Islet precursor cell (in vitro differentiated cells): ENCODE measurements around the gene HRAS.
A peak's percentile ranks its signal among the peaks of the same experiment; 100 is the strongest.

Experiments
- DNase-seq: peaks from one replicate; pipeline ENCODE4 v3.0.0-alpha.2; 2018

Gene HRAS

DNA sequence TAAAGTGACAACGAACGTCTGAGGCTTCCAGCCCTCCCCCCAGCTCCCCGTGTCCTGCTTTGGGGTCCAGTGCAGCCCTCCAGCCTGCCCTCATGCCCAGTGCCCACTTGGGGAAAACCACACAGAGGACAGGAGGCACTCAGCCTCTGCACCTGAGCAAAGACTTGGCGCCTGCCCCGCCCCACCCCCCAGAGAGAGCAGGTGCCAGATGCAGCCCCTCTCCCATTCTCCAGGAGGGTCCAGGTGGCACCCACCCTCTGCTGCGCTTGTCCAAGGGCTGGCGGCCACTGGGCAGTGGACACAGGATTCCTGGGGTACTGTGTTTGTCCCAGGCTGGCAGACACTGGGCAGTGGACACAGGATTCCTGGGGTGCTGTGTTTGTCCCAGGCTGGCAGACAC lies 44.0 kb downstream of the HRAS start:
- no peak for DNase-seq

DNA sequence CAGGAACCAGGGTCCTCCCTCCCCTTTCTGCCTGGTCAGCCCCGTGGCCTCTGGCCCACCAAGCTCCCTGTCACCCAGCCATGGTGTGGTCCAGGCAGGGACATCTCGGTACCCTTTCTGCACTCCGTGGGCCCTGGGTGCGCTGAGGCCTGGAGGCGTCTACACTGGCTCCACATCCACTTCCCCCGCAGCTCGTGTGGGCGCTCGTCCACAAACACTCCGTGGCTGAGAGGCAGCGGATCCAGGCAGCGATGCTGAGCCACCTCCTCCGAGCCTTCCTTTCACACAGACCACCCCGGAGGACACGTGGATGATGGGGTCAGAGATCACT lies 44.5 kb downstream of the HRAS start:
- DNase-seq: no peak

DNA sequence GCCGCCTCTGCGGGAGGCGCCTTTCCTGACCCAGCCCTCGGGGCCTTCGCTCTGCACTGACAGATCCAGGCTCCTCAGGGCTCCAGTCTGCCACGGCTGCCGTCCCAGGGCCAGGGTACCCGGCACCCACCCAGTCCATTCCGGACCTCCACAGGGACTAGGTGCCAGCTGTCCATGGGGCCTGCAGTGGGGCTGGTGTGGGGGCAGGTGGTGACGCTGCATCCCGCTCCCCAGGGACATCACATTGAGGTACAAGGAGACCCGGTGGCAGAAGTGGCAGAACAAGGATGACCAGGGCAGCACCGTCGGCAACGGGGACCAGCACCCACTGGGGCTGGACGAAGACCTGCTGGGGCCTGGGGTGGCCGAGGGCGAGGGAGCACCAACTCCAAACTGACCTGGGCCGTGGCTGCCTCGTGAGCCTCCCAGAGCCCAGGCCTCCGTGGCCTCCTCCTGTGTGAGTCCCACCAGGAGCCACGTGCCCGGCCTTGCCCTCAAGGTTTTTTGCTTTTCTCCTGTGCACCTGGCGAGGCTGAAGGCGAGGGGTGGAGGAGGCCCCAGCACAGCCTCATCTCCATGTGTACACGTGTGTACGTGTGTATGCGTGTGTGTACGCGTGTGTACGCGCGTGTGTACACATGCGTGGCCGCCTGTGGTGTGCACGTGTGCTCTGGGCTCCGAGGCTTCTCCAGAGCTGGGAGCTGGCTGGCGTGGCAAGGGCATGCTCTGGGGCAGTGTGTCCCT lies 45.0 kb downstream of the HRAS start:
- peak; percentile 46 for DNase-seq

DNA sequence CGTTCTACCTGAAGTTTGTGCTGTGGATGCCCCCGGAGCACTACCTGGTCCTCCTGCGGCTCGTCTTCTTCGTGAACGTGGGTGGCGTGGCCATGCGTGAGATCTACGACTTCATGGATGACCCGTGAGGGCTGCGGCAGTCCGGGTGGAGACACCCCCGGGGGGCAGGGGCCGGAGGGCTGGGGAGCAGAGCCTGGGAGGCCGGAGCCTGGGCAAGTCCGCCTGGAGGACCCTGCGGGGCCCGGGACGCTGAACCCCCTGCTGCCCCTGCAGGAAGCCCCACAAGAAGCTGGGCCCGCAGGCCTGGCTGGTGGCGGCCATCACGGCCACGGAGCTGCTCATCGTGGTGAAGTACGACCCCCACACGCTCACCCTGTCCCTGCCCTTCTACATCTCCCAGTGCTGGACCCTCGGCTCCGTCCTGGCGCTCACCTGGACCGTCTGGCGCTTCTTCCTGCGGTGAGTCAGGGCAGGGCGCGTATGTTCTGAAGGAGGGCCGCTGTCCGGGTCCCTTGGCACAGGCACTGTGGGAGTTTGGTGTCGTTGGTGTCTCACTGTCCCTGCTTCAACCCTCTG lies 45.7 kb downstream of the HRAS start:
- no peak for DNase-seq

DNA sequence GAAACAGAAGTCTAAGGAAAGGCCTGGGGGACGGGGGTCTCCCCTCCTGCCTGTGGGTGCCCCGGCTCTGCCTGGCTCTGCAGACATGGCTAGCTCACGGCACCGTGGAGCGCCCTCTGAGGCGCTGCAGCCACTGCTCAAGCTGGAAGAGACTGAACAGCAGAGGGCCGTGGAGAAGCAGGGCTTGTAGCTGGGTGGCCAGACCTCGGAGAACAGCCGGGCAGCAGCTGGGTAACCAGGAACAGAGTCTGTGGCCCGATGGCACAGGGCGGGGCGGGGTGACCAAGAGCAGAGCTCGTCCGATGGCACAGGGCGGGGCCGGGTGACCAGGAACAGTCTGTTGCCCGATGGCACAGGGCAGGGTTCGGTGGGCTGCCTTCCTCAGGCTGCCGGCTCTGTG lies 46.4 kb downstream of the HRAS start:
- DNase-seq: peak; percentile 43

DNA sequence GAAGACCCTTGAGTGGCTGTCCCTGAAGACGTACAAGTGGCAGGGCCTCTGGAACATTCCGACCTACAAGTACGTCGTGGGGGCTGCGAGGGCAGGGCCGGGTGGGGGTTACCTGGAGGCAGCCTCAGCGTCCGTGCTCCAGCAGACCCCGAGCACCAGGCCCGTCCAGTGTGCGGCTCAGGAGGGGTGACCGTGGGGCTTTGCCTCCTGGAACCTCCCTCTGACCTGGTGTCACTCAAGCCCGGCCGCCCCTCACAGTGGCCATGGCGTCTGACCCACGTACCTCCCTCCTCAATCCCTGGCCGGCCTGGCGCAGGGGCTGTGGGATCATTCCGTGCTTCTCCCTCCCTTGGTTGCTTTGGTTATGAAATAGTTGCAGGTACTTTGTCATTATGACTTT lies 46.8 kb downstream of the HRAS start:
- no peak for DNase-seq

DNA sequence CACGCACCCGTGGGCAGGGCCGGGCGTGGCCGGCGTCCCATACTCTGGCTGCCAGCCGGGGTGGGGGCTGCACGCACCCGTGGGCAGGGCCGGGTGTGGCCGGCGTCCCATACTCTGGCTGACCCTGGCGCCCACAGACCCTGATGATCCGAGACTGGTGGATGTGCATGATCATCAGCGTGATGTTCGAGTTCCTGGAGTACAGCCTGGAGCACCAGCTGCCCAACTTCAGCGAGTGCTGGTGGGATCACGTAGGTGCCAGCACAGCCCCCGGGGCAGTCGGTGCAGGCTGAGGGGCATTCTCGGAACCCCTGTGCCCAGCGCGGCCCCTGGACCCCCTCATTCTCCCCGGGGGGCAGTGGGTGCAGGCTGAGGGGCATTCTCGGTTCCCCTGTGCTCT lies 47.3 kb downstream of the HRAS start:
- no peak for DNase-seq

DNA sequence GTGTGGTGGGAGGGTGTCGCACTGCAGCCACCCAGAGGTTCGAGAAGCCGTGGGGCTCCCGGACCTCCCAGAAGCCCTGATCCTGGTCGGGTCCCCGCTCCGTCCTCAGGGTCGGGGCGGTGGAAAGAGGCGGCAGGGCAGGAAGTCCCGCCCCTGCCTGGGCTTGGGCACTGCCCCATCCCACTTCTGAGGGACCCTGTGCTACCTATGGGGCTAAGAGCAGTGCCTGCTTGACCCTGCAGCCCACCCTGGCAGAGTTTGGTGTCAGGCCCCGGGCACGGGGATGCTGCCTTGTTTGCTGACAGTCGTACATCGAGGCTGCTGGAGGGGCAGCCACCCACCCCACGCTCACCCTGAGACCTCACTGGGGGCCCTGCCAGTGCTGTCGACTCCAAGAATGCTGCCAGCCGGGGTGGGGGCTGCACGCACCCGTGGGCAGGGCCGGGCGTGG lies 47.8 kb downstream of the HRAS start:
- DNase-seq: no peak

DNA sequence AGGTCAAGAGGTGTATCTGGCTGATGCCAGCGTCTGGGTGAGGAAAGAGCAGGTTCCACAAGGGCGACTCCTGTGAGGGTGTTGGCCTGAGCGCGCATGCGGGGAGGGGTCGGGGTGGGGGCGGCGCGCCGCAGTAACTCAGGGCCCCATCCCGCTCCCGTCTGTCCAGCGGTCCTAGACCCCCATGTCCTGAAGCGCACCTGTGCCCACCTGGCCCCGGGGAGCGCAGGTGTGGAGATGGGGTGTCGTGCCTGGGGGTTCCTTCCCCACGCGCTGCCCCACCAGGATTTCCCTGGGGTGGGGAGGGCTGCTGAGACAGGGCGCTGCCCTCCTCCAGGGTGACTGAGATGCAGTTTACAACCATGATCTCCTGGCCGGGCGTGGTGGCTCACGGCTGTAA lies 49.2 kb downstream of the HRAS start:
- no peak for DNase-seq

DNA sequence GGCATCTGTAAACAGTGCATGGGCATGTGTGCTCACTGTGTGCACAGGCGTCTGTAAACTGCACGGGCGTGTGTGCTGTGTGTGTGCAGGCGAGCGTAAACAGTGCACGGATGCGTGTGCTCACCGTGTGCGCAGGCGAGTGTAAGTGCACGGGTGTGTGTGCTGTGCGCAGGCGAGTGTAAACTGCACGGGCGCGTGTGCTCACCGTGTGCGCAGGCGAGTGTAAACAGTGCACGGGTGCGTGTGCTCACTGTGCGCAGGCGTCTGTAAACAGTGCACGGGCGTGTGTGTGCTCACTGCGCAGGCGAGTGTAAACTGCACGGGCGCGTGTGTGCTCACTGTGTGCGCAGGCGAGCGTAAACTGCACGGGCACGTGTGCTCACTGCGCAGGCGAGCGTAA lies 50.8 kb downstream of the HRAS start:
- DNase-seq: no peak
